ENCODE measurements around the gene LPAR1.

Gene LPAR1

DNA sequence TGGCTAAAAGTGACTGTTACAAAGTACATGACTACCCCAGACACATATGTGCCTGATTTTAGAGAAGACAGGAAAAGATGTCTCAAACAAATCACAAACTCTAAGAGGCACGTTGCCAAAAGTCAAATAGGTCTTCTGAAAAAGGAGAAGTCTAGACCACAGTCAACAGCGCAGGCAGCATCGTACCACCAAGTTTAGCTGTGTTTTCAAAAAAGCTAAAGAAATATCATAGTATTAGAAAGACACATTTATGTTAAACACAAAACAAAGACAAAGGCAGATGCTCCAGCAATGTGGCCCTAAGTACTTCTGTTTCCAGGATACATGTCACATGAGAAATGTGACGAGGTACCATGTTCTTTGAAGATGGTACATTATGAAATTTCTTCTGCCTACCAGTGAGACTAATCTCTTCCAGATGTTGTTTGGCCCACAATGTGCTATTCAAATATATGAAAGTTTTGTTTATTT is 43.5 kb downstream of the LPAR1 start:
- no peaks in the 10 kb centered on the region for H3K9me3 ChIP-seq
- peaks cover 0 to 63% (median 22%) of the 10 kb centered on the region in 4 donors for H3K4me1 ChIP-seq
- no peak overlapping the region for H3K4me3 ChIP-seq
- H3K27ac ChIP-seq, result peak overlapping the region; percentile 54 to 56
- TF ChIP-seq, protein P1, sequence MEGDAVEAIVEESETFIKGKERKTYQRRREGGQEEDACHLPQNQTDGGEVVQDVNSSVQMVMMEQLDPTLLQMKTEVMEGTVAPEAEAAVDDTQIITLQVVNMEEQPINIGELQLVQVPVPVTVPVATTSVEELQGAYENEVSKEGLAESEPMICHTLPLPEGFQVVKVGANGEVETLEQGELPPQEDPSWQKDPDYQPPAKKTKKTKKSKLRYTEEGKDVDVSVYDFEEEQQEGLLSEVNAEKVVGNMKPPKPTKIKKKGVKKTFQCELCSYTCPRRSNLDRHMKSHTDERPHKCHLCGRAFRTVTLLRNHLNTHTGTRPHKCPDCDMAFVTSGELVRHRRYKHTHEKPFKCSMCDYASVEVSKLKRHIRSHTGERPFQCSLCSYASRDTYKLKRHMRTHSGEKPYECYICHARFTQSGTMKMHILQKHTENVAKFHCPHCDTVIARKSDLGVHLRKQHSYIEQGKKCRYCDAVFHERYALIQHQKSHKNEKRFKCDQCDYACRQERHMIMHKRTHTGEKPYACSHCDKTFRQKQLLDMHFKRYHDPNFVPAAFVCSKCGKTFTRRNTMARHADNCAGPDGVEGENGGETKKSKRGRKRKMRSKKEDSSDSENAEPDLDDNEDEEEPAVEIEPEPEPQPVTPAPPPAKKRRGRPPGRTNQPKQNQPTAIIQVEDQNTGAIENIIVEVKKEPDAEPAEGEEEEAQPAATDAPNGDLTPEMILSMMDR (IDR thresholded peaks at IDR 0.05), result no peak
- intact Hi-C loops (cut with DNase I; ENCODE audit: low total_unique reads), result no loop called here
- H3K36me3 ChIP-seq, result no peaks in the 10 kb centered on the region
- H3K27me3 ChIP-seq, result no peaks in the 10 kb centered on the region
- no peak for DNase-seq

DNA sequence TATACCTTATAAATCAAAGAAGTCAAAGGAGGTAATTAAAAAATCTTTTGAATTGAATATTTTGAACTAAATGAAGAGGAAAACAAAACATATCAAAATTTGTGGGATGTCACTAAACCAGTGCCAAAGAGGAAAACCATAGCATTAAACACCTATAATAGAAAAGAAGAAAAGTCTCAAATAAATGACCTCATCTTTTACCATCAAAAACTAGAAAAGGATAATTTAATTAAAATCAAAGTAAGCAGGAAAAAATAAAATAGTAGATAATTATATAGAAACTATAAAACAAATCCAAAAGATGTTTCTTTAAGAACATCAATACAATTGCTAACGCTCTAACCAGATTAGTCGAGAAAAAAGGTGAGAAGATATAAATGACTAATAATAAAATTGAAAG is 47.8 kb downstream of the LPAR1 start:
- intact Hi-C loops (cut with DNase I; ENCODE audit: low total_unique reads), result no loop called here
- no peak overlapping the region for H3K4me3 ChIP-seq
- H3K27me3 ChIP-seq, result no peaks in the 10 kb centered on the region
- no peaks in the 10 kb centered on the region for H3K9me3 ChIP-seq
- peaks cover 0 to 20% (median 7%) of the 10 kb centered on the region in 4 donors for H3K4me1 ChIP-seq
- no peak overlapping the region for H3K27ac ChIP-seq
- TF ChIP-seq, protein P1 (IDR thresholded peaks at IDR 0.05), result no peak
- no peaks in the 10 kb centered on the region for H3K36me3 ChIP-seq
- DNase-seq, result no peak

DNA sequence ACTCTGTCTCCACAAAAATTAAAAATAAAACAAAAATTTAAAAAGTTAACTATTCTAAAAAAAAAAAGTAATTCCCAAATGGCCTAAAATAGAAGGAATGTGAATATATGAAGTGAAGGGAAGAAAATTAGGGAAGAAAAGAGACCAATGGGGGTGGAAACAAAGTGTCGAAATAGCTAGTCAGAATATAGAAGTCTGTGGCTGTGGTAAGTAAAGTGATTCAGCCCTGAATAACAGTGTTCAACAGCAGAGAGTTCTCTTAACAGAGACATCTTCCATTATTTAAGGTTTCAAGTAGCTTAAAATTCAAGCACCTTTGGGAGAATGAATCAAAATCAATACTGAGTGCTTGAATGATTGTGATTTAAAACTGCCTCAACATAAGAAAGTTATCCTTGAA is 51.7 kb downstream of the LPAR1 start:
- DNase-seq, result no peak
- TF ChIP-seq, protein P1 (IDR thresholded peaks at IDR 0.05), result no peak
- intact Hi-C loops (cut with DNase I; ENCODE audit: low total_unique reads), result no loop called here
- no peak overlapping the region for H3K4me3 ChIP-seq
- no peaks in the 10 kb centered on the region for H3K36me3 ChIP-seq
- H3K9me3 ChIP-seq, result no peaks in the 10 kb centered on the region
- H3K27ac ChIP-seq, result no peak overlapping the region
- H3K27me3 ChIP-seq, result no peaks in the 10 kb centered on the region
- H3K4me1 ChIP-seq, result peaks cover 0 to 9% (median 0%) of the 10 kb centered on the region in 4 donors

DNA sequence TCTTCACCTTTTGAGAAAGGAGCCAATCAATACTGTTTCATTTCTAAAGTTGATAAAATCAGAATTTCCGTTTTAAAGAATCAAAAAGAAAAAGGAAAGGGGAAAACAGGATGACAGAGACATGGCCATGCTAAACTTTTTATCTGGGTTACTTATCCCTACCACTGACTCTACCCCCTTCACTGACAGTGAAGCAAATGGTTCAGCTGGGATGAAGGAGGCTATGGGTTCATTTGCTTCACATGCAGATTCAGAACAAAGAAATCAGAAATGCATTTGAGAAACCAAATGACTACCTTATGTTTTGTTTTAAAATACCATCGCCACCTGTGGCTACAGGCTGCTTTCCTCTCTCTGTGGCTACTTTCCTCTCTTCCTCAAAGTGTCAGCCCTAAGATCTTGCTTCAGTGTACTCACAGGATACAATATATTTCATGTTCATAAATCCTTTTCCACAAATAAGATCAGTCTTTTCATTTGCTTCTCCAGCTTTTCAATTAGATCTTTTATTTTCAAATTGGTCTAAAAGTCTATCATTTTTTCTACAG is 53.3 kb downstream of the LPAR1 start:
- intact Hi-C loops (cut with DNase I; ENCODE audit: low total_unique reads), result no loop called here

DNA sequence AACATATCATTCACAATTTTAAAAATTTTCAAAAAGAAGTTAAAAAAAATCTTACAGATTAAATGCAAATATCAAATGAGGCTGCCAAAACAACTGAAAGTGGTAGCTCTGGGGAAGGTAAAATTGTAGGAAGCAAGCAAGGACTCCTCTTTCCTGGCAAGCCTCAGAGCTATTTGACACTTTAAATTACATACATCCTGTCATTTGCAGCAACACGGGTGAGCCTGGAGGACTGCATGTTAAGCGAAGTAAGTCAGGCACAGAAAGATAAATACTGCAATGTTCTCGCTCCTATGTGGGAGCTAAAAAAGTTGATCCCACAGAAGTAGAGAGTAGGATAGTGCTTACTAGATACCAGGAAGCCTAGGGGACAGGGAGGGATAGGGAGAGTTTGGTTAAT is 58.0 kb downstream of the LPAR1 start:
- peaks cover 0 to 53% (median 12%) of the 10 kb centered on the region in 4 donors for H3K4me1 ChIP-seq
- intact Hi-C loops (cut with DNase I; ENCODE audit: low total_unique reads), result no loop called here
- no peaks in the 10 kb centered on the region for H3K9me3 ChIP-seq
- TF ChIP-seq, protein P1 (IDR thresholded peaks at IDR 0.05), result no peak
- DNase-seq, result no peak
- H3K27ac ChIP-seq, result no peak overlapping the region
- no peaks in the 10 kb centered on the region for H3K36me3 ChIP-seq
- no peak overlapping the region for H3K4me3 ChIP-seq
- no peaks in the 10 kb centered on the region for H3K27me3 ChIP-seq

More for the DNA sequence above, 53.3 kb downstream of the LPAR1 start:
- TF ChIP-seq, protein P1 (IDR thresholded peaks at IDR 0.05), result no peak
- H3K36me3 ChIP-seq, result no peaks in the 10 kb centered on the region
- no peaks in the 10 kb centered on the region for H3K9me3 ChIP-seq
- peaks cover 0 to 9% (median 0%) of the 10 kb centered on the region in 4 donors for H3K4me1 ChIP-seq
- no peaks in the 10 kb centered on the region for H3K27me3 ChIP-seq
- no peak overlapping the region for H3K4me3 ChIP-seq
- DNase-seq, result no peak
- no peak overlapping the region for H3K27ac ChIP-seq

All from tibial artery (tissue), 4 donors.